ENCODE data around the gene DGKE. TPM values are rescaled to one million over a fixed set of nuclear protein-coding genes. Genes with fewer than 3 reads are reported as not detected.
A peak's percentile ranks its signal among the peaks of the same experiment; 100 is the strongest.

Gene DGKE
- total RNA-seq (2022) (10.0 and 12.5 TPM in 2 replicates), Bru-seq, nascent RNA (percentile 64 among the genes with signal in this experiment), BruChase-seq, experiment 1, labeled RNA remaining after a 6-hour chase (percentile 73 among the genes with signal in this experiment), BruChase-seq, experiment 2, labeled RNA remaining after a 2-hour chase (percentile 74 among the genes with signal in this experiment)
- long read RNA-seq, partial matches to known transcripts = 0 of 4 reads
- long read RNA-seq, other reads (novel, unspliced or antisense) = 4 of 4 reads

GRCh38 chr17:56833809-56834379 lies at the start of gene DGKE, which contains the start of gene C17orf67:
DGKE (plus strand) TSS chr17:56834151; CDS start chr17:56834796, 645 bp downstream.
C17orf67 (minus strand) TSS chr17:56833920; CDS start chr17:56815810, 18,110 bp downstream.
- Mint-ChIP-seq H3K4me1 (ENCODE audit: low read depth, unreplicated experiment) (peaks cover 42% of the 10 kb centered on the region), H3K36me3 (ENCODE audit: insufficient read depth, unreplicated experiment) (peaks cover 60% of the 10 kb centered on the region), H3K9me3 (ENCODE audit: low read depth, unreplicated experiment) (no peaks in the 10 kb centered on the region), H3K4me3 (ENCODE audit: low read depth, unreplicated experiment) (peak within 1 kb of the TSS; percentile 90), H3K27me3 (ENCODE audit: unreplicated experiment) (no peaks in the 10 kb centered on the region), H3K27ac (ENCODE audit: unreplicated experiment) (peak within 1 kb of the TSS; percentile 44)
- CTCF ChIA-PET = interaction anchor here (0.6 to 1.2 kb wide), 2 partner anchors 14 to 1053 kb away, joined by 3 read pairs; no protein-coding TSS in a partner anchor
- BruUV-seq (replicated peaks) = no TSS peak
- no peak for TF ChIP-seq CTCF (IDR thresholded peaks at IDR 0.05; ENCODE audit: unreplicated experiment)
- intact Hi-C loops (cut with micrococcal nuclease; ENCODE audit: unreplicated experiment) = no loop called here
- peak; percentile 96 for DNase-seq

- H3K9me3 Mint-ChIP-seq (ENCODE audit: low read depth, unreplicated experiment) = no peaks in the 10 kb centered on the region
- H3K4me3 Mint-ChIP-seq (ENCODE audit: low read depth, unreplicated experiment) = no peak overlapping the region
- H3K27ac Mint-ChIP-seq (ENCODE audit: unreplicated experiment) = peak overlapping the region; percentile 38
- no TSS peak for BruUV-seq (replicated peaks)
- CTCF ChIA-PET = no interaction called here
- H3K36me3 Mint-ChIP-seq (ENCODE audit: insufficient read depth, unreplicated experiment) = peaks cover 5% of the 10 kb centered on the region
- no peak for TF ChIP-seq CTCF (IDR thresholded peaks at IDR 0.05; ENCODE audit: unreplicated experiment)
- no peak for DNase-seq
- intact Hi-C loops (cut with micrococcal nuclease; ENCODE audit: unreplicated experiment) = no loop called here
- peaks cover 33% of the 10 kb centered on the region for H3K4me1 Mint-ChIP-seq (ENCODE audit: low read depth, unreplicated experiment)
- H3K27me3 Mint-ChIP-seq (ENCODE audit: unreplicated experiment) = no peaks in the 10 kb centered on the region
These were observed 48.5 kb upstream of the DGKE start for GRCh38 chr17:56785405-56785804.

GRCh38 chr17:56785997-56786680 lies 47.8 kb upstream of the DGKE start:
- no TSS peak for BruUV-seq (replicated peaks)
- DNase-seq = no peak
- Mint-ChIP-seq H3K36me3 (ENCODE audit: insufficient read depth, unreplicated experiment) (peaks cover 5% of the 10 kb centered on the region), H3K27ac (ENCODE audit: unreplicated experiment) (peak overlapping the region; percentile 97), H3K4me1 (ENCODE audit: low read depth, unreplicated experiment) (peaks cover 30% of the 10 kb centered on the region), H3K4me3 (ENCODE audit: low read depth, unreplicated experiment) (no peak overlapping the region), H3K9me3 (ENCODE audit: low read depth, unreplicated experiment) (no peaks in the 10 kb centered on the region), H3K27me3 (ENCODE audit: unreplicated experiment) (no peaks in the 10 kb centered on the region)
- CTCF ChIA-PET = no interaction called here
- no peak for TF ChIP-seq CTCF (IDR thresholded peaks at IDR 0.05; ENCODE audit: unreplicated experiment)
- intact Hi-C loops (cut with micrococcal nuclease; ENCODE audit: unreplicated experiment) = no loop called here

- Mint-ChIP-seq H3K27me3 (ENCODE audit: unreplicated experiment) (no peaks in the 10 kb centered on the region), H3K4me1 (ENCODE audit: low read depth, unreplicated experiment) (peaks cover 30% of the 10 kb centered on the region), H3K27ac (ENCODE audit: unreplicated experiment) (peak overlapping the region; percentile 97), H3K9me3 (ENCODE audit: low read depth, unreplicated experiment) (peaks cover under 1% of the 10 kb centered on the region), H3K4me3 (ENCODE audit: low read depth, unreplicated experiment) (no peak overlapping the region), H3K36me3 (ENCODE audit: insufficient read depth, unreplicated experiment) (peaks cover 5% of the 10 kb centered on the region)
- peak; percentile 58 for DNase-seq
- BruUV-seq (replicated peaks) = no TSS peak
- intact Hi-C loops (cut with micrococcal nuclease; ENCODE audit: unreplicated experiment) = no loop called here
- CTCF ChIA-PET = no interaction called here
- TF ChIP-seq CTCF (IDR thresholded peaks at IDR 0.05; ENCODE audit: unreplicated experiment) = no peak
These were observed 46.9 kb upstream of the DGKE start for GRCh38 chr17:56786989-56787482.
